Activated CD8-positive, alpha-beta memory T cell treated with anti-CD3 and anti-CD28 coated beads, Interleukin-2, amount 50 U/mL, for 4 hours (primary cell): ENCODE data around the gene CD300E.
"Not testable (repeated sequence)": the region's sequence is repeated elsewhere in the genome, so short reads cannot be mapped to it uniquely, and the experiment has no call there.

ENCODE experiments used
- DNase-seq: peaks from one replicate; pipeline ENCODE4 v3.0.0-alpha.2; 2020

The CD300E gene

DNA sequence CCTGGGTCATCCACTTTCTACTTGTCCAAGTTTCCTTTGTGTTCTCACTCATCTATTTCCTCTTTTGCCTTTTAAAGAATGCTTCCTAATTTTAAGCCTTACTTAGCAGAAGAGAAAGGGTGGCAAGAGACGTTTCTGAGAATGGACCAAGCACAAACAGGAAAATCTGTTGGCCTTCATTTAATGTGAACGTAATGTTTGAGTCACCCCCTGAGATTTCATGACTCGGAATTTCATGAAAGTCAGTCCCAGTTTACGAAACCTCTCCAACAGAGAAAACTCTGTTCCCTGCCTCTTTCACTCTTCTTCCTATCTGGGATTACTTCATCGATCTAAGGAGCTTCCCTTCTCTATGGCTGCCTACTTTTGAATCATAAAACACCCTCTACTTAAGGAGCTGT, at the start of gene CD300E:
CD300E (minus strand) TSS at position 46 of the 401 bp plus-strand sequence. CDS start 117 bp downstream, outside the sequence.
- no peak for DNase-seq

GRCh38 chr17:74671031-74671771, 47.7 kb upstream of the CD300E start:
- peak; percentile 66 for DNase-seq

- DNase-seq, result no peak
These were observed 46.8 kb upstream of the CD300E start for GRCh38 chr17:74670329-74670728.

DNA sequence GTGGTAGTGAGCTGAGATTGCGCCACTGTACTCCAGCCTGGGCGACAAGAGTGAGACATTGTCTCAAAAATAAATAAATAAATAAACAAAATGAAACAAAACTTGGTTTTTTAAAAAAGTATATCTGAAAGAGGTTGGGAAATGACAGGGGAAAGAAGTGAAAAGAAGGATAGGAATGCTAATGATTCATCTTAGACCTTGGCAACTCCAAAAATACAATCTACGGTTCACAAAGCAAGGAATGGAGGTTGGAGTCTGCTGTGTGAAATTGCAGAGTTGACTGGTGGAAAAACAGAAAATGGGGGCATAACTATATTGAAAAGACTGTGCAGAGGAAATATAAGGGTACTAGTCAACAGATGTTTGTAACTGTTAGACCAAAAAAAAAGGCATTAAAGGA, 40.0 kb upstream of the CD300E start:
- DNase-seq, result no peak

GRCh38 chr17:74659889-74660288, 36.4 kb upstream of the CD300E start:
- no peak for DNase-seq

- no peak for DNase-seq
These were observed 35.1 kb upstream of the CD300E start for GRCh38 chr17:74658620-74659019.

GRCh38 chr17:74654742-74655141, 31.2 kb upstream of the CD300E start:
- DNase-seq, result no peak

GRCh38 chr17:74652020-74652419, 28.5 kb upstream of the CD300E start:
- no peak for DNase-seq

GRCh38 chr17:74649909-74650308, 26.4 kb upstream of the CD300E start:
- no peak for DNase-seq

- no peak for DNase-seq
These were observed 24.5 kb upstream of the CD300E start for GRCh38 chr17:74647871-74648672.

DNA sequence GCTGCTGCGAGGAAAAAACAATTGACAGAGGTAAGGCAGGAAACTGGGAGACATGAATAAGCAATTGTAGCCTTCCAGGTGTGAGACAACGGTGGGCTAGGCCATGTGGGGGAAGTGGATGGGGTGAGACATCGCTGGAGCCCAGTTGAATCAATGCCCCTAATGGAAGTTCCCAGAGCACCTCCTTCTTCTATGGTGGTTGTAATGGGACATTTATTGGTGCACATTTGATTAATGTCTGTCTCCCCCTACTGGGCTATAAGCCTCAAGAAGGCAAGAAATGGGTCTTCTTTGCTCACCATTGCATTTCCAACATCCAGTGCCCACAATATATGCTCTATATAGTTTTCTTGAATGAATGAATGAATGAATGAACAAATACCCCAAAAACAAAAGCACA, 22.7 kb upstream of the CD300E start:
- no peak for DNase-seq

DNA sequence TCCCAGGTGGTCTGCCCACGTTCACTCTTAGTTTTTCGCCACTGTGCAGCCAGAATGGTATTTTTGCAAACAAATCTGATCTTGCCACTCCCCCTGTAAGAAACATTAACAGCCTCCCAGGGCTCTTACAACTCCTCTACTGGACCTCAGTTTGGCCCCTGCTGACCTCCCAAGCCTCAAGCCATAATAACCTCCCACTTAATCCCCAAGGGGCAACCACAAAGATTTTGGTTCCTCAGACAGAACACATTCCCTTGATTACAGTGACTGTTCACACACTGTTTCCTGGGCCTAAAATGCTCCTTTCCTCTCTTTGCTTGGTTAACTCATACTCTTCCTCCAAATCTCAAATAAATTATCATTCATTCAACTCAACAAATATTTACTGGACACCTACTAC, 21.5 kb upstream of the CD300E start:
- no peak for DNase-seq

DNA sequence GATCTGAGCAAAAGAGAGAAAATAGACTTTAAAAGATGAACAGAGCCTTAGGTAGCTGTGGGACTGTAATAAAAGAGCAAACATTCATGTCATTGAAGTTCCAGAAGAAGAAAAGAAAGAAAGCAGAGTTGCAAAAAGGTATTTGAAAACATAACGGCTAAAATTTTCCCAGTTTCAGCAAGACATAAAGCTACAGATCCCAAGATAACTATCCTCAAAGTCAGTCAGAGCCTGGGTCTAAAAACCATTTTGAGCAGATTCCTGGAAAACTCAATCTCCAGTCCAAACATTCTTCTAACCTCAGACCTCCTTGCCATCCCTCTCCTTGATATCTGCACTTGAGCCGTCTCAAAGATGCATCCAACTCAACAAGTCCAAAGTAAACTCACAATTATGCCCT, 20.9 kb upstream of the CD300E start:
- DNase-seq, result no peak

- no peak for DNase-seq
These were observed 20.3 kb upstream of the CD300E start for GRCh38 chr17:74643826-74644225.

DNA sequence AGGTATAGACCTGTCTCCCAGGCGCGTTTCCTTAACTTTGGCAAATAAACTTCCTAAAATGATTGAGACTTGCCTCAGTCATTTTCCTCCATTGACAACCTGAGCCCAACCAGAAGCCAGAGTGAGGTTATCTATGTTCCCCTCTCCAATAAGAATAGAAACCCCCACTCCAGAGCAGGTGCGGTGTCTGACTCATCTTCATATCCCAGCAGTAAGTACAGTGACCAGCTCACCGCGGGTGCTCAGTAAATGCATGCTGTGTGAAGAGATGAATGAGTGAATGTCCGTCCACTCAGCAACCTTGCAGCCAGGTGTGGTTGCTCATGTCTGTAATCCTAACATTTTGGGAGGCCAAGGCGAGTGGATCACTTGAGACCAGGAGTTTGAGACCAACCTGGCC, 19.5 kb upstream of the CD300E start:
- no peak for DNase-seq

GRCh38 chr17:74642556-74642955, 19.0 kb upstream of the CD300E start:
- no peak for DNase-seq

DNA sequence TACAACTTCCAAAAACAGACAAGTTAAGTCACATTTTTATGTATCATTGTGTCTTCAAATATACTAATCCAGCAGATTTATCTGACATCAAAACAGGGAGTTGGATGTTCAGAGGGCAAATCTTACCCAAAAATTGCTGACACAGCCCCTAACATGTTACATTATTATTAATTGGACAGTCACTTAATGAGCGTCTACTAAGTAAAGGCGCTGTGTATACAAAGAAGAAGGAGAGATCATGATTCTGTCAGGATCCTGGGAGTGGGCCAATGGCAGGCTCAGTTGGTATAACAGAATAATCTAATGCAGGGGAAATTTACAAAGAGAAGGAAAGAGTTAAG, 18.4 kb upstream of the CD300E start:
- DNase-seq, result no peak

DNA sequence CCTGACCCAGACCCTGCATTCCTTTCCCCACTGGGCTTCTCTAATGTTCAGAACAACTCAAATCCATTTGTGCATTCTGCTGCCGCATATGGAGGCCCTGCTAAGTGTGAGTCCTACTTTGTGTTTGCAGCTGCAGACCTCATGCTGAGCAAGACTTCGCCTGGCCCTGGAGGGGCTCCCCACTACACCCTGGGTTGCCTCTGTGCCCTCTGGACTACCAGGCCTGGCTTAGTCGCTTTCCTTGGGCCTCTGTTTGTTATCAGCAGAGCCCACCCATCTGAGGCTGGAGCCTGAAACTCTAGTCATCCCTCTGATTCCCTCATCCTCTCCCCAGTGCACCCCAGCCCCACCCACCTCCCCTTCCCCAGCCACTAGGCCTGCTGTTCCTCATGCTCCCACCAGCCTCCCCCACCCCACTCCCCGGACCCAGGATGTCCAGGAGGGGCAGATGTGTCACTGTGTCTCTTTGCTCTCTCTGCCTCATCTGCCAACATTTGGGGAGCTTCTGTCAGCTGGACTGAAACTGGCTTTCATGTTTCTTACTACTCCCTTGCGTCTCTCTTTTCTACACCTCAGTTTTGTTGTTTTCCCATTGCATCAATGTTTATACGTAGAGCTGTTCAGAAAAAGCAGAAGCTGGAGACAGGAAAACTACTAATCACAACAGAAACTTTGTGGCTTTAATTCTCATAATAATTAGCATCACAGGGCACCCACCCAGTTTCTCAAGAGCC, 17.9 kb upstream of the CD300E start:
- no peak for DNase-seq

DNA sequence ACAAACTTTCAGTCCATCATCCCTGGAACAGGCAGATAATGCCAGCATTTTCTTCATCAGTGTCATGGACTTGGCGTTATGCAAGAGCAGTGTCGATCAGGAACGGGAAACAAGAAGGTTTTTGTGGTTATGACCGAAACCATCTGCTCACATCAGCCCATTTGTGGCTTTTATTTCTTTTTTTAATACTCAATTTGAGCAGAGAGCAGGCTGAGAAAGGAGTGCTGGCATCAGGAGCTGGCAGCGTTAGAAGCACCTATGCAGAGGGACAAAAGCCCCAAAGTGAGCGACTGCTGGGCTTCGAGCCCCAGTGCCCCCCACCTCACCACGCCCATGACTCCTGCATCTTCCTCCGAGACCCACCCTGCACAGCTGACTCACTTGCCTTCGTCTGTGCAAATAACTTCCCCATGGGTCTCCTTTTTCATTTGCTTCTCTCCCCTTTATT, 16.2 kb upstream of the CD300E start:
- DNase-seq, result no peak

DNA sequence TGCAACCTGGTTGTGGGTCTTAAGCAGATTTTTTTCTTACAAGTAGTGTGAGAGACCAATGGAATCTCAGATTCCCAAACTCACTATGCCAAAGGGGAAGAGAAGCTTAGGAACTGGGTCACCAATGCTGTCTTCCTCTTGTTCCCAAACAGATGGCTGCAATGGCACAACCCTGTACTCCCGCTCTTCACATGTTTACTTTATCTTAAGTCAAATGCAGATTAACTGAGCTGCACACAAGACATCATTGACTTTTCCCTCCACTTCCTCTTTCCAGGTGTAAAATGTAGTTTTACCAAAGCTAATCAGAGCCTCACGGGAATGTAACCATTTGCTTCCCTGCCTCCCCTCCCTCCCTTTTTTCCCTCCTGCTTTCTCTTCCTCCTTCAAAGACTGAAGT, 14.4 kb upstream of the CD300E start:
- DNase-seq, result no peak

DNA sequence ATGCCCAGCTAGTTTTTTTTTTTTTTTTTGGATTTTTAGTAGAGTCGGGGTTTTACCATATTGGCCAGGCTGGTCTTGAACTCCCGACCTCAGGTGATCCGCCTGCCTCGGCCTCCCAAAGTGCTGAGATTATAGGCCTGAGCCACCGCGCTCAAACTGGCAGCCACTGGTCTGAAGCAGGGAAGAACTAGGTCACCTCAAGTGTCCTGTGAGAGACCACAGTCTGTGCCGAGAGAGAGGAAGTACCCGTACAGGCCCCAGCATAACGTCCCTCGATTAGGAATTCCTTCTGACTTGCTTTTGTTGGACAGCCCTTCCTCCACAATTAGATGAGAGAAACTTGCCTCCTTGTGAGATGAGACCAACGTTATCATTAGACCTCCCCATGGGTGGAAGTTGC, 13.7 kb upstream of the CD300E start:
- DNase-seq, result no peak

GRCh38 chr17:74636541-74637085, 13.1 kb upstream of the CD300E start:
- not testable (repeated sequence) for DNase-seq

DNA sequence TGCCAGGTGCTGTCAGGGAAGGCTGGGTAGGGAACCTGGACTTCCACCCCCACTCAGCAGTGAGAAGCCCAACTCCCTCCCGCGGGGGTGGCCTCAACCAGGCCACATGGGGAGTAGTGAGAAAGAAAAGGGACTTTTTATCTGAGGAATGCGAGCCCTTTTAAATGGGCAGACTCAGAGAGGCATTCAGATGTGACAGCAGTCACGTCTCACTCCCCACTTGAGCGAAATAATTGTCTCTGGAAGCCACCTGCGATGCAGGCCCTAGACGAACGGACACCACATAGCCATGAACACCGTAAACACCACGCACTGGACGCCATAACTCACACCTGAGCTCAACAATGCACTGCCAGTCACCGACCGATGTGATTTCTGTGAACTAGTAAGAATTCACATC, 11.9 kb upstream of the CD300E start:
- no peak for DNase-seq
